GM18507 (cell line): ENCODE results near the gene MNAT1.

ENCODE experiments used
- DNase-seq: peaks from one replicate; pipeline ENCODE4 v3.0.0; 2011; ENCODE audit warnings: low read depth; ENCODE audit not compliant: insufficient read length; ENCODE audit errors: extremely low spot score
- FAIRE-seq: peaks from 2 replicates; lab custom pipeline; 2011; peaks lifted over from hg19 to GRCh38; lab: Jason Lieb, UNC

Gene MNAT1

GRCh38 chr14:60946773-60947172, 212.2 kb downstream of the MNAT1 start:
- no peak for DNase-seq
- FAIRE-seq, result no peak

DNA sequence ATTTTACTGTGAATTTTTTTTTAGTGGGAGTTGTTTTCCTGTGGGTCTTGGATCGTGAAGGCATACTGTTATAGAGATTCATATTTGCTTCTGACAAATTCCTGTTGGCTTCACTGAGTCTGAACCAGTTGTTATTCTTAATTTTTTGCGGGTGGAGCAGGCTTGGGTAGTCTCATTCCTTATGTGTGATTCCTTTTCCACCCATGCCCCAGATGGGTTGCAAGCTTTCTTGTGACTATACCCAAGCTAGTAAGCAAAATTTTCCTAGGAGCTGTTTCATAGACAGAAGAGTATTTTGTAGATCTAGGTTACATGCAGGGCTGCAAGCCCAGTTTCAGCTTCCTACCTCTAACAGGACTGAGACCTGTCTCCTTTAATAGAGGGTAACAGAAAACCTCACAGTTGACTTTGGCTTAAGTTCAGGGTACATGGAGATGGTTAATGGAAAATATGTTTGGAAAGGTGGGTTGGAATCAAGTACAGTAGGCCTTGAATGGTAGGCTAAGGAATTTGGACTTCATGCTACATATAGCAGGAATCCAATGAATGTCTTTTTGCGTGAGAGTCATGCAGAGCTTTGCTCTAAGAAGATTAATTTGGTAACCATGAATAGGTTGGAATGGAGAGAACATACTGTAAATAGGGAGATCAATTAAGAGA, 217.3 kb downstream of the MNAT1 start:
- no peak for DNase-seq
- no peak for FAIRE-seq

DNA sequence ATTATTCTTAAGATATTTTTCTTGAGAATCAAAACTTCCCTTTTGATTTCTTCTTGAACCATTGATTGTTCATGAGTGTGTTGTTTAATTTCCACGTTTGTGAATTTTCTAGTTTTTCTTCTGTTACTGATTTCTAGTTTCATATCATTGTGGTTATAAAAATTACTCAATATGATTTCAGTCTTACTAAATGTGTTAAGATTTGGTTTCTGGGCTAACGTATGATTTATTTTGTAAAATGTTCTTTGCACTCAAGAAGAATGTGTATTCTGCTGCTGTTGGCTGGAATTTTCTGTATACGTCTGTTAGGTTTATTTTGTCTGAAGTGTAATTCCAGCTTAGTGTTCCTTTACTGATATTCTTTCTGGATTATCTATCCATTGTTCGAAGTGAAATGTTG, 221.6 kb downstream of the MNAT1 start:
- DNase-seq, result no peak
- peak; percentile 33 for FAIRE-seq

GRCh38 chr14:60956632-60957031, 222.1 kb downstream of the MNAT1 start:
- FAIRE-seq, result no peak

DNA sequence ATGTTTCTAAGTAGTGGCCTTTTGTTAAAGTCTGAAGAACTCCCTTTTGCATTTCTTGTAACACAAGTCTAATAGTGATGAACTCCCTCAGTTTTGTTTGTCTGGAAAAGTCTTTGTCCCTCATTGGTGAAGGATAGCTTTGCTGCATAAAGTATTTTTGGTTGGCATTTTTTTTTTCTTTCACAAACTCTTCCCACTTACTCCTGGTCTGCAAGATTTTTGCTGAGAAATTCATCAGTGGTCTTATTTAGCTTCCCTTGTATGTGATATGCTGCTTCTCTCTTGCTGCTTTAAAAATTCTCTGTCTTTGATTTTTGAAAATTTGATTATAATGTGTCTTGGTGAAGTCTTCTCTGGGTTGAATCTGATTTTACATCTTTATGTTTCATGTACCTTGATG, 223.6 kb downstream of the MNAT1 start:
- FAIRE-seq, result no peak
- DNase-seq, result no peak

More at GRCh38 chr14:60956632-60957031, 222.1 kb downstream of the MNAT1 start:
- DNase-seq, result no peak

GRCh38 chr14:60963761-60964160, 229.2 kb downstream of the MNAT1 start:
- no peak for FAIRE-seq
- DNase-seq, result no peak

DNA sequence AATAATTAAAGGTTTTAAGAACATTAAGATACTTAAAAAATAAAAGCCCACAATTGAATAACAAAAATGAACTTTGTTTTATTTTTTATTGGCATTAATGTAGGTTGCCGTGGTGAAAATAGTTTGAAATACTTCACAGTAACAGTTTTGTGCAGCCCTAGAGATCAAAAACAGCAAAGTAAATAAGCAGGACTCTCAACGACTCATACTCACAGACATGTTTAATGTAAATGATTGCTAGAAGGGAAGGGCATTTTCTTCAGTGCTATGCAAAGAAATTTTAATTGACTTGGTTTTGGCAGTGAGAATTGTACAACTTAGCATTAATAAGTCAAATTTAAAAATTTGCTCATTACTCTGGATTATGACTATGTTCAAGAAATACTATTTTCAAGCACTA, 230.3 kb downstream of the MNAT1 start:
- no peak for FAIRE-seq

DNA sequence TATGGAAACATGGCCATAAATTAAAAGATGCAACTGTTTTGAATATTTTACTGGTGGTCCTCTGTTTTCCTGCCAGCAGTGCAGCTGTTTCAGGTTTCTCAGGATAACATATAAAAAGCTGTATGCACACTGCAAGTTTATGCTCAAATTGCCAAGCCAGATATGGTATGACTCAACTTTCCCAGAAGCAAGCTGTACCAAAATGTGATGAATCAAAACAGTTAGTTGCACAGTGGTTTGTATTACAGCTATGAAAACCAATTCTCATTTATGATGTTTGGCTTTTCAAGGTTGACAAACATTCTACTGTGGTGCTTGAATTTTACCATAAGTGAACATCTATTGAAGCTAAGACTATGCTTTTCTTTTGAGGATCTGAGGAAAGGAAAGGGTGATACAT, 230.8 kb downstream of the MNAT1 start:
- DNase-seq, result no peak
- no peak for FAIRE-seq

More for the DNA sequence above, 230.3 kb downstream of the MNAT1 start:
- no peak for DNase-seq

DNA sequence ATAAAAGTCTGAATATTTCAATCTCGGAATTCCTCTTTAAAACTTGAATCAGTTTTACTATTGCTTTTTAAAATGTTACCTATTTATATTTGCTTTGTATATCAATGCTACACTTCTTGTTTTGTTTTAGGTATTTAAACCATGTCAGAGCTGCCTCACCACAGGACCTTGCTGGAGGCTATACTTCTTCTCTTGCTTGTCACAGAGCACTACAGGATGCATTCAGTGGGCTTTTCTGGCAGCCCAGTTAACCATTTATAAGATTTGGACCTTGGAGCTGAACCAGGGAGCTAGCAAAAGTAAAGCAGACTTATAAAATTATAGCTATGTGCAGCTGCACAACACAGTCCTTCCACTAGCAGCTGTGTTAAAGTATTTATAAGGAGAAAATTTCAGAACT, 233.5 kb downstream of the MNAT1 start:
- FAIRE-seq (no peak), DNase-seq (no peak)

DNA sequence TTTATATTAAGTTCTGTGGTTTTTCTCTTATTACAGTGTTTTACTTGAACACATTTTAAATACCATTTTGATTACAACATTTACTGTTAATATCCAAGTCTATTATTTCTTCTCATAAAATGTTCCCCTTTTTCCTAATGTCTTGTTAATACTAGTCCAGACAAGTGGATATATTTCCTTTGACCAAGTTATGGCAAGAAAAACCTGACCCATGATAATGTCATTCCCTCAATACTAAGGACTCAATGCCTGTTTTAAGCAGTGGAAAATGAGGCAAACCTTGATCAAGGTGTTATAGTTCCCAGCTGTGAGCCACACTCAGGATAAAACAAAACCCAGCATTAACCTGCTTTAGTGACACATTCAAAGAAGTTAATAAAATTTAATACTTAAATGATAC, 234.1 kb downstream of the MNAT1 start:
- FAIRE-seq (no peak), DNase-seq (no peak)

DNA sequence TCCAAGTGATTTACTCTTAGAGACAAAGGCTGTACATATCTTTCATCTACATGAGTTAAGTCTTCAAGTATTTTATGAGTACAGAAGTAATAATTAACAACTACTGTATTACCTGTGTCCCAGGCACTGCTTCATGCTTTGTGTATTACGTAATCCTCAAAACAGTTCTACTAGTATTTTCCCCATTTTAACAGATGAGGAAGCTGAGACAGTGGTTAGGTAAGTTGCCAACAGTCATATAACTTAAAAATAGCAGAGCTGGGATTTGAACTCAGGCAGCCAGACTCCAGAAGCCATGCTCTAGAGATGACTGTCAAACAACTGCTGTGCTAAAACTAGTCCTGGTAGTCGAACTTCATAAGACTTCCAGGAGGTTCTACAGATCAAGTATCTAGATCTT, 235.6 kb downstream of the MNAT1 start:
- DNase-seq, result no peak
- FAIRE-seq, result no peak

DNA sequence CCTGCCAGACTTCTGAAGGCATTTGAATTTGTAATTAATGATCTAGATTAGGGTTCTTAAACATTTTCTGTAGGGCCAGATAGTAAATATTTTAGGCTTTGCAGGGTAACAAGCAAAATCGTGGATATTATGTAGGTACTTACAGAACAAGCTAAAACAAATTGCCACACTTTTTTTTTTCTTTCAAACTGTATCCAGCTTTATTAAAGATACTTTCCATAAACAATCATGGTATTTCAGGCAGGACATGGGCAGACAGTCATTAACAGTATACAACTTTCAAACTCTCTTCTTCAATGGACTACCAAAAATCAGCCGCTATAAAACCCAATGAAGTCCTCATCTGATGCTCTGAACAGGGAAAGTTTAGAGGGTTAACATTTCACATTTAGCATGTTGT, 236.7 kb downstream of the MNAT1 start:
- DNase-seq (no peak), FAIRE-seq (no peak)

- FAIRE-seq, result no peak
Measured at GRCh38 chr14:60972295-60972694, 237.7 kb downstream of the MNAT1 start.

GRCh38 chr14:60973070-60973469, 238.5 kb downstream of the MNAT1 start:
- DNase-seq, result no peak
- no peak for FAIRE-seq

More at GRCh38 chr14:60972295-60972694, 237.7 kb downstream of the MNAT1 start:
- no peak for DNase-seq

- FAIRE-seq, result no peak
- no peak for DNase-seq
Measured at GRCh38 chr14:60974090-60974651, 239.6 kb downstream of the MNAT1 start.

DNA sequence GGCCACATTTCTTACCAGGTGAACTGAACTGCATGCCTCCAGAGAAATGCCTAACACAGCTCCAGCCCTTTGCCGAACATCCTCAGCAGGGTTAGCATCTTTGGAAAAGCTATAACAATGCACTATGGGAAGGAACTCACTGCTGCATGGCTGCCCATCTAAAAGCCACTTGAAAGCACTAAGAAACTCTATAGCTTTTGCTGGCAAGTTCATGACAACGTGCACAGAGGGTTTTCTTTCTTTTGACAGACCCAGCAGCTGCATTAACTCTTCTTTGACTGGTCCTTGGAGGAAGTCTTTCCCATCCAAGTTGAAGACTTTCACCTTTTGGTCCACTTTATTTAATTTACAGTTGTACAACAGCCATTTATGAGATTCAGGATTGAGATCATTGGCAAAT, 241.0 kb downstream of the MNAT1 start:
- no peak for FAIRE-seq
- no peak for DNase-seq

- FAIRE-seq (no peak), DNase-seq (no peak)
Measured at GRCh38 chr14:60977847-60978246, 243.3 kb downstream of the MNAT1 start.

- FAIRE-seq, result peak; percentile 85
- peak; percentile 77 for DNase-seq
Measured at GRCh38 chr14:60980811-60981632, 246.5 kb downstream of the MNAT1 start, which contains the start of the genes SLC38A6 and TRMT5. Gene SLC38A6 (plus strand): TSS chr14:60981245. CDS start chr14:60981278, 33 bp downstream. Gene TRMT5 (minus strand): TSS chr14:60981079. CDS start chr14:60980973, 106 bp downstream.

- DNase-seq, result no peak
- FAIRE-seq, result no peak
Measured at GRCh38 chr14:60981633-60982455, 247.3 kb downstream of the MNAT1 start.

GRCh38 chr14:60984196-60984595, 249.6 kb downstream of the MNAT1 start:
- FAIRE-seq, result no peak
- DNase-seq, result no peak
